ENCODE measurements around the gene VPS54. TPM values are rescaled to one million over a fixed set of nuclear protein-coding genes. Genes with fewer than 3 reads are reported as not detected.
A peak's percentile ranks its signal among the peaks of the same experiment; 100 is the strongest.

VPS54 gene
- total and polyA plus RNA-seq, 9 of the 15 experiments (the other 6 are each of a cell fraction or from before 2014, with no cell fraction given), result 4.9 to 23.2 (median 13.2) TPM

DNA sequence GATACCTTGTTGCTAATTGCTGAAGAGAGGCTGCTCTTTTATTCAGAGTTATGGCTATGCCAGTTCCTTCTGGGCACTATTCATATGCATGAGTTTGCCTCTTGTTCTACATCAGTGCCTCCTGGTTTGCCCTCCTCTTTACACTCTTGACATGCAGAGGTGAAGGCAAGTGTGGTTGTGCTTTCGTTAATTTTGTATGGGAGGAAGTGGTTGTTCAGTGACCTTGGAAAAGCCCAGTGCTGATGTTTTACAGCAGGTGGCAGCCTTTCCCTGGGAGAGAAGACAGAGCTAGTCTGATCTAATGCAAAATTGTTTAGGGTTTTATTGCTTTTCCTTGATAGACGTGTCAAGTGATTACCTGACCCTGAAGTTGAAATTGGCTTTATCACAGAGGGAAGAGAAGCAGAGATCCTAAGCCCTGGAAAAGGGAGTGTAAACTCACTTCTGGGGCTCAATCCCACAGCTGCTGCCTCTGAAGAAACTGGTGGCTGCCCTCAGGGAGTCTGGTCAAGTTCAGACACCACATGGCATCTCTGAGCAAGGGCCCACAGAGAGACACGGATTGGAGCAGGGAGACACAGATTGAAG is 30.5 kb upstream of the VPS54 start (continued):
- peak in 1 of 2 experiments; percentile 24 for TF ChIP-seq AFF1 (IDR thresholded peaks at IDR 0.05; ENCODE audit: low read depth in 1 of 2, partially characterized antibody in 2 of 2)
- 0 out of 2 replicates have a peak, but pooled peaks have one; percentile 13 for TF ChIP-seq ZNF24 (IDR thresholded peaks at IDR 0.05)
- TF ChIP-seq, protein P1, sequence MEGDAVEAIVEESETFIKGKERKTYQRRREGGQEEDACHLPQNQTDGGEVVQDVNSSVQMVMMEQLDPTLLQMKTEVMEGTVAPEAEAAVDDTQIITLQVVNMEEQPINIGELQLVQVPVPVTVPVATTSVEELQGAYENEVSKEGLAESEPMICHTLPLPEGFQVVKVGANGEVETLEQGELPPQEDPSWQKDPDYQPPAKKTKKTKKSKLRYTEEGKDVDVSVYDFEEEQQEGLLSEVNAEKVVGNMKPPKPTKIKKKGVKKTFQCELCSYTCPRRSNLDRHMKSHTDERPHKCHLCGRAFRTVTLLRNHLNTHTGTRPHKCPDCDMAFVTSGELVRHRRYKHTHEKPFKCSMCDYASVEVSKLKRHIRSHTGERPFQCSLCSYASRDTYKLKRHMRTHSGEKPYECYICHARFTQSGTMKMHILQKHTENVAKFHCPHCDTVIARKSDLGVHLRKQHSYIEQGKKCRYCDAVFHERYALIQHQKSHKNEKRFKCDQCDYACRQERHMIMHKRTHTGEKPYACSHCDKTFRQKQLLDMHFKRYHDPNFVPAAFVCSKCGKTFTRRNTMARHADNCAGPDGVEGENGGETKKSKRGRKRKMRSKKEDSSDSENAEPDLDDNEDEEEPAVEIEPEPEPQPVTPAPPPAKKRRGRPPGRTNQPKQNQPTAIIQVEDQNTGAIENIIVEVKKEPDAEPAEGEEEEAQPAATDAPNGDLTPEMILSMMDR (IDR thresholded peaks at IDR 0.05 in 2 of 3, conservative IDR thresholded peaks at IDR 0.05 in 1 of 3; ENCODE audit: insufficient read depth in 2 of 3, low read depth in 1 of 3, low read length in 3 of 3), result peak; percentile 74 to 93 (median 82)
- 0 out of 4 replicates have a peak, but pooled peaks of 1 of the 2 experiments have one; percentile 15 for TF ChIP-seq MNT (conservative IDR thresholded peaks at IDR 0.05)
- no peak for TF ChIP-seq PBX2 (CRISPR knock-in tag; IDR thresholded peaks at IDR 0.05; ENCODE audit: low read depth)
- 0 out of 2 replicates have a peak, but pooled peaks have one; percentile 7 for TF ChIP-seq PBX2 (tag; conservative IDR thresholded peaks at IDR 0.05; ENCODE audit: low read depth)
- TF ChIP-seq ARID3A (IDR thresholded peaks at IDR 0.05; ENCODE audit: borderline replicate concordance, low read depth, low read length), result peak; percentile 78
- TF ChIP-seq SMC3 (conservative IDR thresholded peaks at IDR 0.05; ENCODE audit: insufficient read depth, low read depth, low read length), result peak; percentile 90
- TF ChIP-seq MAZ (CRISPR knock-in tag; conservative IDR thresholded peaks at IDR 0.05 in 1 of 2, IDR thresholded peaks at IDR 0.05 in 1 of 2), result 0 out of 4 replicates have a peak, but pooled peaks of 1 of the 2 experiments have one; percentile 32
- no peak for TF ChIP-seq RBFOX2 (IDR thresholded peaks at IDR 0.05; ENCODE audit: low read depth, low read length)
- no peak for TF ChIP-seq FOXA1 (IDR thresholded peaks at IDR 0.05; ENCODE audit: borderline replicate concordance)
- TF ChIP-seq SPI1 (IDR thresholded peaks at IDR 0.05; ENCODE audit: borderline replicate concordance, low read depth, low read length), result peak; percentile 94

All from K562 (cell line).